H1 (cell line): ENCODE data around the gene IYD. TPM values are rescaled to one million over a fixed set of nuclear protein-coding genes. Genes with fewer than 3 reads are reported as not detected.

ENCODE experiments used
- CTBP2 ChIP-seq: IDR thresholded peaks from 2 replicates; pipeline ENCODE4 v1.7.0; 2011; ENCODE audit warnings: borderline replicate concordance, mild to moderate bottlenecking, moderate library complexity, mixed read lengths, low read length; ENCODE audit not compliant: insufficient read depth, insufficient read length
- EZH2 ChIP-seq: fragments of 200-600 bp; sonication (generic); IDR thresholded peaks from 2 replicates; pipeline ENCODE4 v1.7.1; 2012; ENCODE audit warnings: low read depth, mild to moderate bottlenecking, moderate library complexity, low read length, inconsistent platforms; ENCODE audit not compliant: severe bottlenecking
- HDAC6 ChIP-seq: IDR thresholded peaks from one replicate; pipeline ENCODE4 v1.7.1; 2012; ENCODE audit warnings: low read depth, mild to moderate bottlenecking, inconsistent platforms, low read length, moderate library complexity
- PHF8 ChIP-seq: fragments of 200-600 bp; sonication (generic); conservative IDR thresholded peaks from 2 replicates; pipeline ENCODE4 v1.7.1; 2012; ENCODE audit warnings: low read depth, mild to moderate bottlenecking, inconsistent platforms, low read length, moderate library complexity
- SIRT6 ChIP-seq: IDR thresholded peaks from one replicate; pipeline ENCODE4 v1.7.1; 2012; ENCODE audit warnings: low read length, inconsistent platforms
- TAF1 ChIP-seq: IDR thresholded peaks from 2 replicates; pipeline ENCODE4 v1.6.1; 2011; ENCODE audit warnings: mild to moderate bottlenecking, low read depth, low read length
- polyA plus RNA-seq, 7 experiments: library from polyadenylated mRNA; depleted of rRNA in 3 of 7; stranded (reverse) in 5 of 7; unstranded in 2 of 7; fragments of >200 nt in 5 of 7; fragments of 200-250 nt in 2 of 7; gene quantifications; 1 replicate in 5 of 7; 2 replicates in 1 of 7; 4 replicates in 1 of 7; pipeline versions ENCODE4 v1.2.1 to v1.2.3, GENCODE V29; 2011 to 2013; ENCODE audit warnings: missing spikeins in 2 of 7, mixed read lengths in 2 of 7
- total RNA-seq: library from RNA; stranded (reverse); fragmentation: NEBNext Ultra II Directional; extraction: Animal tissue kit (Norgen Biotek cat#: 25700); gene quantifications from 2 replicates; pipeline ENCODE4 v1.2.1, GENCODE V29; 2021
- TF ChIP-seq, protein P1 (sequence below): IDR thresholded peaks from 2 replicates; pipeline ENCODE4 v1.6.1; 2011; ENCODE audit warnings: low read depth, mild to moderate bottlenecking, low read length; ENCODE audit not compliant: insufficient read depth

Gene IYD
- total and polyA plus RNA-seq, 2 of the 8 experiments (the other 6 are each of a cell fraction or from before 2014, with no cell fraction given), result not detected

DNA sequence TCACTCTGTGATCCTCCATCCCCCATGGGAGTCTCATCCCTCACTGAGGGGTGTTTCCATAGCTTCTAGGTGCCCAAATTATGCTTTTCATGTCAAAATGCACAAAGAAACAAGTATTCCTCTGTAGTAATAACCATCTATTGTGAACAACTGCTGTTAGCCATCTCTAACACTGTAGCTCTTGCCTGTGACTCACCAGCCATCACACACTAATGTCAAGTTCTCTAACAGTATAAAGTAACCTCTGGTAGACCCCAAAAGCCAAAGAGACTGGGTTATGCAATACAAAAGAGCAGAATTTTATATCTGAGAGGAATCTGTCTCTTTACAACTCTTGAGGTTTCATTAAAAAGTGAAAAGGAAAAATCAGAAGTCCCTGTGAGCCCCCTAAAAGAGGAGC lies 25.4 kb upstream of the IYD start (continued):
- TF ChIP-seq EZH2 (no peak), TAF1 (no peak), HDAC6 (no peak), PHF8 (no peak), SIRT6 (no peak), CTBP2 (no peak)
- TF ChIP-seq, protein P1, sequence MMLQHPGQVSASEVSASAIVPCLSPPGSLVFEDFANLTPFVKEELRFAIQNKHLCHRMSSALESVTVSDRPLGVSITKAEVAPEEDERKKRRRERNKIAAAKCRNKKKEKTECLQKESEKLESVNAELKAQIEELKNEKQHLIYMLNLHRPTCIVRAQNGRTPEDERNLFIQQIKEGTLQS, result no peak
